Prostate gland (tissue), 2 donors: ENCODE results near the gene SDC3. TPM values are rescaled to one million over a fixed set of nuclear protein-coding genes. Genes with fewer than 3 reads are reported as not detected.

Experiments used
- DNase-seq: peaks from one replicate; pipeline ENCODE4 v3.0.0-alpha.2; 2019; ENCODE audit warnings: low spot score
- H3K27ac ChIP-seq, 2 donors: fragments of 200-600 bp; sonication (generic); 2 replicates each; pipeline ENCODE4 v1.5.1; 2017 to 2019
- H3K27me3 ChIP-seq: fragments of 200-600 bp; sonication (generic); replicated peaks from 2 replicates; pipeline ENCODE4 v1.5.1; 2019; ENCODE audit not compliant: insufficient read depth
- H3K36me3 ChIP-seq, 2 donors: fragments of 200-600 bp; sonication (generic); 1 replicate in 1 of 2; 2 replicates in 1 of 2; pipeline versions ENCODE4 v1.5.1 to v1.8.1; 2017 to 2019
- H3K4me1 ChIP-seq: fragments of 200-600 bp; sonication (generic); replicated peaks from 2 replicates; pipeline ENCODE4 v1.5.1; 2019
- H3K4me3 ChIP-seq, 2 donors: fragments of 200-600 bp; sonication (generic); 2 replicates each; pipeline ENCODE4 v1.5.1; 2017 to 2019
- H3K9me3 ChIP-seq: fragments of 200-600 bp; sonication (generic); 2 replicates; pipeline ENCODE4 v1.5.1; 2017
- POLR2A ChIP-seq: fragments of 450-650 bp; IDR thresholded peaks from one replicate; pipeline ENCODE4 v1.6.1; 2016; ENCODE audit warnings: antibody characterized with exemption, mild to moderate bottlenecking
- POLR2AphosphoS5 ChIP-seq: sonication (generic); formaldehyde crosslinking; IDR thresholded peaks from one replicate; pipeline ENCODE4 v1.6.1; 2017; ENCODE audit warnings: antibody characterized with exemption
- WGBS: methylation state at CpG from one replicate; pipeline ENCODE4 v1.1.5; 2018; 5-methylcytosine and 5-hydroxymethylcytosine counted together
- intact Hi-C: fragments of 100-400 bp; cut with DNase I; formaldehyde crosslinking; loops from one replicate; pipeline ENCODE4 v1.14.2; 2022
- total RNA-seq, 2 donors: library from RNA; depleted of rRNA; stranded (reverse); fragments of >200 nt; gene quantifications; one replicate each; pipeline ENCODE4 v1.1.0, GENCODE V29; 2016
- TF ChIP-seq, protein P1 (sequence below), 4 experiments: fragments of 200-600 bp in 2 of 4; fragments of 450-650 bp in 2 of 4; sonication (generic) in 2 of 4; IDR thresholded peaks; 1 replicate in 3 of 4; 2 replicates in 1 of 4; pipeline ENCODE4 v1.5.1; 2016 to 2019; ENCODE audit warnings: antibody characterized with exemption in 4 of 4, mild to moderate bottlenecking in 2 of 4, moderate library complexity in 2 of 4

Gene SDC3
- total RNA-seq, 2 donors from 2014 or later, result 25.5 to 39.6 TPM

DNA sequence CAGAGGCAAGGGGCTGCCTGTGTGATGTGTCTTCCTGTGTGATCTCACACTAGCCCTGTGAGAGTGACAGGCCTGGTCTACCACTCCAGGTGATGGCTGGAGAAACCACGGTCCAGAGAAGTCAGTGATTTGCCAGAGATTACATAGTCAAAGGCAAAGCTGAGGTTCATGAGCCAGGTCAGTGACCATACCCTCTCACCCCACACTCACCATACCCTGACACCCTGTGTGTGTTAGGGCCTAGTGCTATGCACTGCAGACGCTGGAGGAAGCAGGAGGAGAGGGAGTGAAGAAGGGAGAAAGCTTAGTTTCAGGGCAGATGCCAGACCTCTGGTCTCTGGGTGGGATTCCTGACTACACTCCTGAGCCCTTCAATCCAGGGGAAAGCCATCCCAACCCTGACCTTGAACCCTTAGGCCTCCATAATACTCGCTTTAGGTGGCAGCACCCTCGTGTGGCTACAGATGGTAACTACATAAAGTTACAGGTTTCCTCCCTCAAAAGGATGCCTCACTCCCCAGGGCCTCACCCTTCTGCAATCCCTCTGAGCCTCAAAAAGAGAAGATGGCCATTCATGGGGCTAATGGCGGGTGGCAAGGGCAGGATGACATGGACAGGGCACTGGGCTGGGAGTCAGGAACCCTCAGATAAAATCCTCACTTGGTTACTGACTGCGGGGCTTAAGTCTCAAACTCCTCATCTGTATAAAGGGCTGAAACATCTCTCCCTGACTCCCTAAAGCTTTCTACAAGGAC lies 20.8 kb upstream of the SDC3 start:
- 50% methylated on average over 6 of the region's 6 CpGs for WGBS
- TF ChIP-seq POLR2A (no peak), POLR2AphosphoS5 (no peak)
- TF ChIP-seq, protein P1, sequence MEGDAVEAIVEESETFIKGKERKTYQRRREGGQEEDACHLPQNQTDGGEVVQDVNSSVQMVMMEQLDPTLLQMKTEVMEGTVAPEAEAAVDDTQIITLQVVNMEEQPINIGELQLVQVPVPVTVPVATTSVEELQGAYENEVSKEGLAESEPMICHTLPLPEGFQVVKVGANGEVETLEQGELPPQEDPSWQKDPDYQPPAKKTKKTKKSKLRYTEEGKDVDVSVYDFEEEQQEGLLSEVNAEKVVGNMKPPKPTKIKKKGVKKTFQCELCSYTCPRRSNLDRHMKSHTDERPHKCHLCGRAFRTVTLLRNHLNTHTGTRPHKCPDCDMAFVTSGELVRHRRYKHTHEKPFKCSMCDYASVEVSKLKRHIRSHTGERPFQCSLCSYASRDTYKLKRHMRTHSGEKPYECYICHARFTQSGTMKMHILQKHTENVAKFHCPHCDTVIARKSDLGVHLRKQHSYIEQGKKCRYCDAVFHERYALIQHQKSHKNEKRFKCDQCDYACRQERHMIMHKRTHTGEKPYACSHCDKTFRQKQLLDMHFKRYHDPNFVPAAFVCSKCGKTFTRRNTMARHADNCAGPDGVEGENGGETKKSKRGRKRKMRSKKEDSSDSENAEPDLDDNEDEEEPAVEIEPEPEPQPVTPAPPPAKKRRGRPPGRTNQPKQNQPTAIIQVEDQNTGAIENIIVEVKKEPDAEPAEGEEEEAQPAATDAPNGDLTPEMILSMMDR (IDR thresholded peaks at IDR 0.05), result peak; percentile 42 to 69 (median 58)
- H3K4me3 ChIP-seq, result no peak overlapping the region
- intact Hi-C loops, result loop anchor here (5.0 kb wide), 1 partner anchor 48 kb away; no protein-coding TSS in a partner anchor
- peak overlapping the region; percentile 16 to 48 for H3K27ac ChIP-seq
- no peaks in the 10 kb centered on the region for H3K27me3 ChIP-seq
- no peaks in the 10 kb centered on the region for H3K4me1 ChIP-seq
- no peak for DNase-seq
- no peaks in the 10 kb centered on the region for H3K9me3 ChIP-seq
- H3K36me3 ChIP-seq, result no peaks in the 10 kb centered on the region

DNA sequence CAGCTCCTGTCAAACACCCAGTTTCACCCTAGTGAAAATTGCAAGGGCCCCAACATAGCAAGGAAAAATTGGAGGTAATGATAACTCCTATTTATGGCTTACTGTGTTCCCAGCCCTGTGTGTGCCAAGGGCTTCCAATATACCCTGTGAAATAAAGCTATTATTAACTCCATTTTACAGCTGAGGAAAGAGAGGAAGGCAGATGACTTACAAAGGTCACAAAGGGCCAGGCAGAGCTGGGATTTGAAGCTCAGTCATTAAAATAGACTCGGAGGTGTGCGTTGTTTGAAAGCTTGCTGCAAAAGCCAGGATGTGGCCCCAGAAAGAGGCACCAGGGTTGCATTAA lies 20.2 kb upstream of the SDC3 start:
- Histone ChIP-seq H3K4me1 (no peaks in the 10 kb centered on the region), H3K9me3 (no peaks in the 10 kb centered on the region), H3K27me3 (no peaks in the 10 kb centered on the region), H3K27ac (peak overlapping the region; percentile 16 to 48), H3K4me3 (no peak overlapping the region), H3K36me3 (no peaks in the 10 kb centered on the region)
- WGBS, result 76% methylated on average over 2 of the region's 2 CpGs
- intact Hi-C loops, result loop anchor here (5.0 kb wide), 1 partner anchor 49 kb away; no protein-coding TSS in a partner anchor
- TF ChIP-seq POLR2A, result no peak
- TF ChIP-seq POLR2AphosphoS5, result no peak
- TF ChIP-seq, protein P1 (IDR thresholded peaks at IDR 0.05), result no peak
- no peak for DNase-seq

DNA sequence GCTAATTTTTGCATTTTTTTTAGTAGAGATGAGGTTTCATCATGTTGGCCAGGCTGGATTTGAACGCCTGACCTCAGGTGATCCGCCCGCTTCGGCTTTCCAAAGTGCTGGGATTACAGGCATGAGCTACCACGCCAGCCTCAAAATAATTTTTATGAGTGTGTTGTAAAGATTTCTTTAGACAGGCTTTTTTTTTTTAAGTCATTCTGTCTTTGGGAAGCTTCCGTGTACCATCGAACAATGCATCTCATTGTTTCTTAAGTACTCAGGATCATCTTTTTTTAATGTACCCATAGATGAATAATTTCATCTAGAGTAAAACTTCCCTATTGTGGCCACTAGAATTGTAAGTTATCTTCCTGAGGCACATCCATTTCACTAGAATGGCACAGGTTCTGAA lies 19.6 kb upstream of the SDC3 start:
- Histone ChIP-seq H3K36me3 (no peaks in the 10 kb centered on the region), H3K9me3 (no peaks in the 10 kb centered on the region), H3K27ac (peak overlapping the region; percentile 16 to 48), H3K4me1 (no peaks in the 10 kb centered on the region), H3K27me3 (no peaks in the 10 kb centered on the region), H3K4me3 (no peak overlapping the region)
- TF ChIP-seq, protein P1 (IDR thresholded peaks at IDR 0.05), result no peak
- TF ChIP-seq POLR2AphosphoS5, result peak; percentile 45
- no peak for DNase-seq
- WGBS, result 36% methylated on average over 7 of the region's 7 CpGs
- intact Hi-C loops, result loop anchor here (5.0 kb wide), 1 partner anchor 49 kb away; no protein-coding TSS in a partner anchor

DNA sequence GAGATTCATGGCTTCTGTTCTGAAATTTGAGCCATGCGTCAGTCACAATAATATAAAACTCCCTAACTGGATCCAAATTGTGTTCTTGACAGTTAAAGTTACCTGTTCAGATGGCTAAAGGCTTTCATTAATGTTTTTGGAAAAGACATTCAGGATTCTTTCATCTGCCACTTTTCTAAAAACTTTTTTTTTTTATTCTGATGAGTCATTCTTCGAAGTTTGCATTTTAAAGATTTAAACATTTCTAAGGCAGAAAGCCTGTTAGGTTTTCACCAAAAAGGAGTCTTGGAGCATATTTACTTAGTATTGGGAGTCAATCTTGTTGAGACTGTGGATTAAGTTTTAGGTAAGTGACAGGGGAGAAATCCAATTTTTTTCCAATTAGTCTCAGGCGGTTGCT lies 18.9 kb upstream of the SDC3 start:
- 61% methylated on average over 3 of the region's 3 CpGs for whole genome bisulfite sequencing
- TF ChIP-seq, protein P1 (IDR thresholded peaks at IDR 0.05), result no peak
- TF ChIP-seq POLR2A, result no peak
- no peak for TF ChIP-seq POLR2AphosphoS5
- H3K4me3 ChIP-seq, result no peak overlapping the region
- no peak for DNase-seq
- intact Hi-C loops, result loop anchor here (5.0 kb wide), 1 partner anchor 50 kb away; no protein-coding TSS in a partner anchor
- no peak overlapping the region for H3K27ac ChIP-seq
- H3K27me3 ChIP-seq, result no peaks in the 10 kb centered on the region
- H3K9me3 ChIP-seq, result no peaks in the 10 kb centered on the region
- no peaks in the 10 kb centered on the region for H3K36me3 ChIP-seq
- H3K4me1 ChIP-seq, result no peaks in the 10 kb centered on the region

DNA sequence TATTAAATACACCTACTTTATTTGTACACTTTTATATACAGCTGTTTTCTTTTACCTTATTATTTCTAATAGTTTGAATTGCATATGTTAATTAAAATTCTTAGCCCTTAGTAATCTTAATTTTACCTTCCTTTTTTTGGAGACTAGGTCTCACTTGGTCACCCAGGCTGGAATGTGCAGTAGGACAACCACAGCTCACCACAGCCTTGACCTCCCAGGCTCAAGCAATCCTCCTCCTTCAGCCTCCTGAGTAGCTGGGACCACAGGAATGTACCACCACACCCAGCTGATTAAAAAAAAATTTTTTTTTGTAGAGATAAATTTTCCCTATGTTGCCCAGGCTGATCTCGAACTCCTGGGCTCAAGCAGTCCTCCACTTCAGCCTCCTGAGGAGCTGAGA lies 15.0 kb upstream of the SDC3 start:
- intact Hi-C loops, result no loop called here

More for the DNA sequence above, 15.0 kb upstream of the SDC3 start:
- TF ChIP-seq, protein P1 (IDR thresholded peaks at IDR 0.05), result no peak
- TF ChIP-seq POLR2AphosphoS5 (no peak), POLR2A (no peak)
- Histone ChIP-seq H3K27ac (no peak overlapping the region), H3K4me3 (no peak overlapping the region), H3K27me3 (no peaks in the 10 kb centered on the region), H3K4me1 (no peaks in the 10 kb centered on the region), H3K36me3 (no peaks in the 10 kb centered on the region), H3K9me3 (no peaks in the 10 kb centered on the region)
- WGBS, result 100% methylated on average over 1 of the region's 1 CpG
- DNase-seq, result no peak
